Panc1 (cell line): Measurements from ENCODE around the gene MAP2K5.

Source experiments
- CTCF ChIP-seq: fragments of 450-650 bp; IDR thresholded peaks from 2 replicates; pipeline ENCODE4 v1.5.1; 2017; ENCODE audit warnings: mild to moderate bottlenecking
- POLR2AphosphoS5 ChIP-seq: IDR thresholded peaks from 2 replicates; pipeline ENCODE4 v1.6.1; 2012; ENCODE audit warnings: mild to moderate bottlenecking, low read depth, low read length, moderate library complexity
- REST ChIP-seq, 2 experiments: IDR thresholded peaks; 2 replicates each; pipeline ENCODE4 v1.6.1; 2011 to 2012; ENCODE audit warnings: low read depth in 2 of 2, control low read depth in 1 of 2, low read length in 1 of 2, mild to moderate bottlenecking in 1 of 2, moderate library complexity in 1 of 2; ENCODE audit not compliant: insufficient read depth in 1 of 2
- SIN3A ChIP-seq: IDR thresholded peaks from 2 replicates; pipeline ENCODE4 v1.6.1; 2012; ENCODE audit warnings: low read depth, mild to moderate bottlenecking, low read length, moderate library complexity, borderline replicate concordance; ENCODE audit not compliant: insufficient read depth

GRCh38 chr15:67510597-67511190 lies 31.8 kb upstream of the MAP2K5 start:
- no peak for TF ChIP-seq CTCF
- TF ChIP-seq REST (IDR thresholded peaks at IDR 0.05; ENCODE audit: insufficient read depth in 1 of 2, low read depth in 2 of 2, low read length in 1 of 2): no peak
- TF ChIP-seq POLR2AphosphoS5: no peak
- TF ChIP-seq SIN3A: no peak
